HG02973 (cell line): ENCODE measurements around the gene DMD.
"Not testable (repeated sequence)": the region's sequence is repeated elsewhere in the genome, so short reads cannot be mapped to it uniquely, and the experiment has no call there.

ENCODE experiments used
- ATAC-seq: cut with Tn5 transposase; IDR thresholded peaks from one replicate; pipeline ENCODE4 v1.9.1; 2021; ENCODE audit warnings: moderate library complexity; ENCODE audit not compliant: unreplicated experiment

Gene DMD

DNA sequence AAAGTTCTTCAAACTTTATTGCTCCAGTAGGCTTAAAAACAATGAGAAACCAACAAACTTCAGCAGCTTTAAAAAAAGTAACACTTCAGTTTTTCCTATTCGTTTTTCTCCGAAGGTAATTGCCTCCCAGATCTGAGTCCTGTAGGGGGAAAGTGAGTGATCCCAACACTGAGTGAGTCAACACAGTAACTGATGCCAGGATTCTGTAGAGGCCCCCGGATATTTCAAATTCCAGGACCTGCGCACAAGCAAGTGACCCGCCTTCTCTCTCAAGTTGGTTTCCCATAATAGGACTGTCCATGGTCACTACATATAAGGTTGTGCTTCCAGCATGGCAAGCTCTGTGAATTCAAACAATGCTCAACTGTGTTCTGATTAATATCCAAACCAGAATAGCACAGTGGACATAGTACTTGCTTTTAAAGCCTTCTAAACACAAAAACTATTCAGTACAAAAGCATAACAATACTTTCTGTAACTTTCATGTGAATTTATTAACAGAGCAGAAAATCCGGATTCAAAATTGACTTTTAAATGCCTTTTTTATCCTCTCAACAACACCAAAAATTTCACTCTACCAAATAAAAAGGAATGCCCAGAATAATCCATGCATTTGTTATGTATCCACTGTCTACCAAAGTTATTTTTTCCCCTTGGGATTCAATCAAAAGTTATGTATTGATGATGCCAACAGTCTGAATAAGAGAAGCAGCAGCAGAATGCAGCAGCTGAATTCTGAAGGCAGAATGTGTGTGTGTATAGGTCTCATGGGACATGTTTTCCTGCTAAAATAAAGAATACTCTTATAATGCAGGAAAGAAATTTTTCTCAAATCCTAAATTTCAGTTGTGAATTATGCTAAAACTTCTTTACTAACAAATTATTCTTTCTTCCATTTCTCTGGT lies at the start of gene DMD:
Gene DMD (minus strand): TSS at position 194 of the 905 bp plus-strand sequence. CDS start 237 bp downstream, outside the sequence.
- ATAC-seq = no peak

- ATAC-seq = no peak
These were observed 41.0 kb upstream of the DMD start for GRCh38 chrX:33252306-33252825.

DNA sequence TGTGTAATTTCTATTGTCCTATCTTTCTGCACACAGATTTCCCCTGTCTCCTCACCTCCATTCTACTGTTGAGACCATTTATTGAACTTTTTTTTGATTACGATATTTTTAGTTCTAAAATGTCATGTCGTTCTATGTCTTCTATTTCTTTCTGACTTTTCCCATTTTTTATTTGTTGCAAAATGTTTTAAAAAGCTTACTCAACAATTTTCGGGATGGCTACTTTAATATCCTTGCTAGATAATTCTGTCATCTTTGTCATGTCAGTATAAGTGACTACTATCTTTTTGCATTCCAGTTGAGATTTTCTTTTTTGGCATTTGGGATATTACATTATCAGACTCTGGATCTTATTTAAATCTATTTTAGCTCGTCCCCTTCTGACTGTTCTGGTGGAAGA lies 7.5 kb upstream of the DMD start:
- no peak for ATAC-seq

GRCh38 chrX:33210156-33210555 lies 1.2 kb downstream of the DMD start:
- ATAC-seq = no peak

DNA sequence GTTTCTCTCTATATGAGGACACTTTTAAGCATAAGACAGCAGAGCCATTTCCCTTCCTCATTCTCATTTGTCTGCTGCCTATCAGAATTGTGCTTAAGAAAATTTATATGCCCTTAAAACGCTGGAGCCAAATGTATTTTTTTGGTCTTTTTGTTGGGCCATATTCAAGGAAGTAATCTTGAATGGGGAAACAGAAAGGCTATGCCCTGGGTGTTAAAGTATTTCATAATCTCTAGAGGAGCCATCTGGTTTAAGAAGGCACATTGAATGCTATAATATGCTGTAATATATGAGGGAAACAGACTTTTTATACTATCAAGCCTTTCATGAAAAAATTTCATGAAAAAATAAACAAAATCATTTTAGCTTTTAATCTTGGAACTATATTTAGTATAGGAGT lies 4.3 kb downstream of the DMD start:
- no peak for ATAC-seq

- ATAC-seq = no peak
These were observed 6.0 kb downstream of the DMD start for GRCh38 chrX:33205321-33205720.

GRCh38 chrX:33204889-33205288 lies 6.5 kb downstream of the DMD start:
- no peak for ATAC-seq

DNA sequence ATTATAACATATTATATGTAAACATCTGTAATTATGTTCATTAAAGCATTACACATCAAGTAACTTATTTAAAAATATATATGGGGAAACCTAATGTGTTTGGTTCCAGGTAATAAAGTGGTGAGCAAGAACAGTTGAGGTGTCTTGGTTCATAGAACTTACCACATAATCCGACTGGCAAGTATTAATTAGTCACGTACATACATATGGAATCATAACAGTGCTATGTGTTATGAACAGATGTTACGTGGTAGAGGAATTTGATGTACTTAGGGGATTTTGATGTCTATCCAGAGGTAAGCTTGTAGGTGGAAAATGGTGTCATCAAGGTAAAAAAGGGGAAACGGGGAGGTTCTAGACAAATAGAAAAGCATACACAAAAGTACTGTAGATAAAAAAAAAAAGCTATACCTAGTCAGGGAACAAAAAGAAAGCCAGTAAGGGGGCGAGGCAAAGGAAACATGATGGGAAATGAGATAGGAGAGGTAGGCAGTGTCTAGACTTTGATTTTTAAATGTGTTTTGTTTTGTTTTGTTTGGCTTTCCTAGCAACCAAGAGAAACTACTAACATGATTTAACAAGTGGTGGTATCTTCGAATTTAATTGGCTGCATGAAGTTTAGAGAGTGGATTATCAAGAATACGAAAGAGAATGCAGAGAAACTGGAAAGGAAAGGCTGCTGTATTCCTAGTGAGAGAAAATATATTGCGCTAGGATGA lies 12.6 kb downstream of the DMD start:
- ATAC-seq = no peak

GRCh38 chrX:33195698-33196097 lies 15.7 kb downstream of the DMD start:
- ATAC-seq = no peak

- no peak for ATAC-seq
These were observed 16.4 kb downstream of the DMD start for GRCh38 chrX:33194876-33195433.

- no peak for ATAC-seq
These were observed 17.1 kb downstream of the DMD start for GRCh38 chrX:33194289-33194688.

- ATAC-seq = no peak
These were observed 21.3 kb downstream of the DMD start for GRCh38 chrX:33190016-33190415.

DNA sequence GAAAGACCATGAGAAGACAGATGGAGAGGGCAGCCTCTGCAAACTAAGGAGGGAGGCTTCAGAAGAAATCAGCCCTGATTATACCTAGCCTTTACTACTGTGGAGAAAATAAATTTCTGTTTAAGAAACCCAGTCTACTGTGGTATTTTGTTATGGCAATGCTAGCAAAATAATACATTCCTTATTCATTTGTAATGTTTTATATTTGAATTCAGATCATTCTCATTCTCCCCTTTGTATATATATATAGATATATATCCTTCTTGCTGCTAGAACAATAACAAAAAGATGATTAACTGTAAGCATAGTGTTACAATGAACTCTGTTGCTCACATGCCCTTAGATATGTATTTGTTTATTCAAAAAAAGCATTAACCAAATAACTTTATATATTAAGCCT lies 22.5 kb downstream of the DMD start:
- no peak for ATAC-seq

- ATAC-seq = no peak
These were observed 23.1 kb downstream of the DMD start for GRCh38 chrX:33188286-33188685.

- ATAC-seq = not testable (repeated sequence)
These were observed 26.5 kb downstream of the DMD start for GRCh38 chrX:33184803-33185202.

- ATAC-seq = no peak
These were observed 28.0 kb downstream of the DMD start for GRCh38 chrX:33183361-33183760.

DNA sequence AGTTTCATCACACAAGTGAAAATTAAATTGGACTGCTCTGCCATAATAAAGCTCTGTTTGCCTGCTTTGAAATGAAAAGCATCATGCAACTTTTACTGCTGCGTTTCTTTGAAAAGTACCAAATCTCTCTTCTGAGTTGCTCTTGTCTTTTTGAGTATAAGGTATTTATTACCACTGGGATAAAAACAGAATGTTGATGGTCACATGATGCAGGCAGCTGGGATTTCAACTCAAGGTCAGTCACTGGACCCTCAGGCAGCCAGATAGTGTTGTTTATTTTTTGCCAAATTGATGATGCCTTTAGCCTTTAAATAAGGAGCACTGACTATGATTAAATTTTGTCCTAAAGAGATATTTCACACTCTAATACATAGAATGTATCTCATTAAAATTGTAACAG lies 32.7 kb downstream of the DMD start:
- ATAC-seq = no peak

DNA sequence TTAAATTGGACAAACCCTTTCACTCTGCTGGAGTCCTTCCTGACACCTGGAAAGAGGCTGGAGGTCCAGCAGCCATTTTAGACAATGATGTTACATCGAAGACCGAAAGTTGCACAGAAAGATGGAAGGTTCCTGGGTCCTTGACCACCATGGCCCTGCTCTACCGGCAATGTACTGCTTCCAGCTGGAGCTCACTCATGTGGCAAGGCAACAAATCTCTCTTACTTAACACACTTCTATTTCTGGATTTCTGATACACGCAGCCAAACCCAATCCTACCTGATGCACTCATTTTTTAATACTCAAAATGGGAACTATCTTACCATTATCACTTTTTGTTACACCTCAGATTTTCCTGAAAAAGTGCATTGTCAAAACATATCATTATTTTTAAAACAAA lies 33.1 kb downstream of the DMD start:
- ATAC-seq = no peak

DNA sequence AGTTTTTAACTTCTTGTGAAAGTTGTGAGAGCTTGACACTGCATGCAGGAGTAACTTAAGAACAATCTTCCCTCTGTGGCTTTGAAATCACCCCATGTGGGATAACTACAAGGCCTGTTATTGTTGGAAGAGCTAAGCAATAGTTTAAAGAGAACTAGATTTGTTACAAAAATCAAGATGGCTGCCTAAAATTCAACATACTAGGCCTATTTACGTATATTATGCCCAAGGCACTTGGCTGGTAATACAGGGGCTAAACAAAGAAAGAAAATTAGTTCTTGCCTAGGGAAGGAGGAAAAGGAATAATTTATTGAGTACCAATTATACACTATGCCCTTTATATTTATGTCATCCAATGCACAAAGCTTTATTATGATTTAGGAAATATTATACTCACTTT lies 36.1 kb downstream of the DMD start:
- no peak for ATAC-seq

DNA sequence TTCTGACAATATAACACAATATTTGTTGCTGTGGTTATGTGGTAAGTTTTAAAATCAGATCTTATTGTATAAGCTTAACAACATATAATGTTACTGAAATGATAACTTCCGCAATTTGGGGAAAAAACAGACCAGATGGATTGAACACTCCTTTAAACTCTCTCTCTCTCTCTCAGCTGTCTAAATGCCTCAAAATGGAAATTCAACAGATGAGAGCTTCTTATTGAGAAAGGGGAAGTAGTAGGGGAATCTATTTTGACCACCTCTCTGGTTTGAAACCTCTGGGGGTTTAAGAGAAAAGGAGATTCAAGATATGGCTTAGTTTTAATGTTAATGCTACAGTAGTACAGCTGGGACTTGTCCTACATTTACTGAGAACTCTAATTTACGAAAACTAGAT lies 40.3 kb downstream of the DMD start:
- no peak for ATAC-seq

- no peak for ATAC-seq
These were observed 49.5 kb downstream of the DMD start for GRCh38 chrX:33161829-33162228.

DNA sequence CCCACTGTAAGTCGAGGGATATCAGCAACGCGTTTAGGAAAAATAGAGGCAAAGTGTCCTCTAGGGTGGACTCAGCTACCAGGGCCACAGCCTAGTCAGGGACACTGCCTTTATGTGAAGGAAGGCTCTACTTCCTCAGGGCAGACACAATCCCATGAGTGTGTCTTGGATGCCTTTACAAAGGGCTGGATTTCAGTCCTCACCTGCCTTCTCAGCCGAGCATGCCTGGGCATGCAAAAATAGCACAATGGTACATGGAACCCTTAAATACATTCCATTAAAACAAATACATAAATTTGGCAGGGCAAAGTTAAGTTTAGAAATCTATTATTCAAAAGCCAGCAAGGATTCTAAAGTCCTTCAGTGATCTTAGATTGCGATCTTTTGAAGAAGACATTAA lies 51.1 kb downstream of the DMD start:
- ATAC-seq = no peak
